H9 (cell line): Measurements from ENCODE around the gene TRAF2. TPM values are rescaled to one million over a fixed set of nuclear protein-coding genes. Genes with fewer than 3 reads are reported as not detected.
A peak's percentile ranks its signal among the peaks of the same experiment; 100 is the strongest.

Experiments
- DNase-seq: peaks from one replicate; pipeline ENCODE4 v3.0.0-alpha.2; 2017
- H2AFZ ChIP-seq: one replicate; pipeline ENCODE4 v1.6.1; 2013; ENCODE audit warnings: mild to moderate bottlenecking, low read length, control low read depth, moderate library complexity
- H2AK5ac ChIP-seq: 2 replicates; pipeline ENCODE4 v1.6.1; 2013; ENCODE audit warnings: low read length, control low read depth, mixed read lengths; ENCODE audit not compliant: insufficient read length
- H2BK120ac ChIP-seq: one replicate; pipeline ENCODE4 v1.6.1; 2013; ENCODE audit warnings: low read depth, mild to moderate bottlenecking, low read length, control low read depth, inconsistent platforms; ENCODE audit not compliant: poor library complexity, severe bottlenecking
- H2BK12ac ChIP-seq: 2 replicates; pipeline ENCODE4 v1.6.1; 2013; ENCODE audit warnings: low read length, control low read depth, mixed read lengths, low read depth; ENCODE audit not compliant: insufficient read length
- H2BK15ac ChIP-seq: 2 replicates; pipeline ENCODE4 v1.6.1; 2013; ENCODE audit warnings: low read depth, low read length, control low read depth
- H2BK20ac ChIP-seq: one replicate; pipeline ENCODE4 v1.6.1; 2013; ENCODE audit warnings: low read depth, mild to moderate bottlenecking, low read length, control low read depth, inconsistent platforms; ENCODE audit not compliant: poor library complexity, severe bottlenecking
- H2BK5ac ChIP-seq: 2 replicates; pipeline ENCODE4 v1.6.1; 2013; ENCODE audit warnings: low read length, control low read depth, mixed read lengths; ENCODE audit not compliant: insufficient read length
- H3K14ac ChIP-seq: 2 replicates; pipeline ENCODE4 v1.6.1; 2013; ENCODE audit warnings: low read length, control low read depth; ENCODE audit not compliant: insufficient read depth
- H3K18ac ChIP-seq: 2 replicates; pipeline ENCODE4 v1.6.1; 2013; ENCODE audit warnings: low read depth, mild to moderate bottlenecking, mixed read lengths, low read length, control low read depth; ENCODE audit not compliant: insufficient read length
- H3K23ac ChIP-seq: 2 replicates; pipeline ENCODE4 v1.6.1; 2013; ENCODE audit warnings: low read length, control low read depth, mixed read lengths, low read depth; ENCODE audit not compliant: insufficient read length
- H3K23me2 ChIP-seq: 2 replicates; pipeline ENCODE4 v1.6.1; 2013; ENCODE audit warnings: low read depth, mild to moderate bottlenecking, mixed read lengths, low read length, control low read depth; ENCODE audit not compliant: insufficient read length, poor library complexity, severe bottlenecking
- H3K27ac ChIP-seq: 2 replicates; pipeline ENCODE4 v1.5.1; 2013; ENCODE audit warnings: low read length, control low read depth, mixed read lengths, low read depth; ENCODE audit not compliant: insufficient read length
- H3K27me3 ChIP-seq: 2 replicates; pipeline ENCODE4 v1.6.1; 2013; ENCODE audit warnings: low read length, control low read depth, inconsistent platforms; ENCODE audit not compliant: insufficient read depth
- H3K4ac ChIP-seq: 2 replicates; pipeline ENCODE4 v1.6.1; 2013; ENCODE audit warnings: low read depth, mild to moderate bottlenecking, control low read depth, inconsistent platforms, low read length, moderate library complexity
- H3K4me1 ChIP-seq: 2 replicates; pipeline ENCODE4 v1.6.1; 2013; ENCODE audit warnings: low read length, control low read depth, inconsistent platforms; ENCODE audit not compliant: insufficient read depth
- H3K4me2 ChIP-seq: 2 replicates; pipeline ENCODE4 v1.6.1; 2013; ENCODE audit warnings: low read length, control low read depth, mixed read lengths; ENCODE audit not compliant: insufficient read length, insufficient read depth
- H3K56ac ChIP-seq: 2 replicates; pipeline ENCODE4 v1.6.1; 2013; ENCODE audit warnings: low read depth, mild to moderate bottlenecking, mixed read lengths, low read length, control low read depth; ENCODE audit not compliant: insufficient read length
- H3K79me1 ChIP-seq: 2 replicates; pipeline ENCODE4 v1.6.1; 2013; ENCODE audit warnings: low read depth, mild to moderate bottlenecking, moderate library complexity, low read length, control low read depth, inconsistent platforms; ENCODE audit not compliant: insufficient read depth, poor library complexity, severe bottlenecking
- H3K79me2 ChIP-seq: 2 replicates; pipeline ENCODE4 v1.6.1; 2013; ENCODE audit warnings: low read length, control low read depth, inconsistent platforms; ENCODE audit not compliant: insufficient read depth
- H3K9ac ChIP-seq: 2 replicates; pipeline ENCODE4 v1.6.1; 2013; ENCODE audit warnings: low read length, control low read depth, mixed read lengths; ENCODE audit not compliant: insufficient read length; ENCODE audit errors: extremely low read depth
- H3K9me3 ChIP-seq: one replicate; pipeline ENCODE4 v1.6.1; 2013; ENCODE audit warnings: low read depth, low read length, inconsistent platforms; ENCODE audit not compliant: control insufficient read depth
- H3T11ph ChIP-seq: one replicate; pipeline ENCODE4 v1.6.1; 2013; ENCODE audit warnings: mild to moderate bottlenecking, low read length, control low read depth, inconsistent platforms
- H4K20me1 ChIP-seq: one replicate; pipeline ENCODE4 v1.6.1; 2013; ENCODE audit not compliant: control insufficient read depth, insufficient read length, insufficient read depth
- H4K5ac ChIP-seq: 2 replicates; pipeline ENCODE4 v1.6.1; 2013; ENCODE audit warnings: low read depth, mild to moderate bottlenecking, mixed read lengths, low read length, control low read depth; ENCODE audit not compliant: insufficient read length
- H4K8ac ChIP-seq: replicated peaks from 2 replicates; pipeline ENCODE4 v1.6.1; 2013; ENCODE audit warnings: low read length, control low read depth, mixed read lengths, low read depth; ENCODE audit not compliant: insufficient read length
- H4K91ac ChIP-seq: 2 replicates; pipeline ENCODE4 v1.6.1; 2013; ENCODE audit warnings: low read depth, mild to moderate bottlenecking, moderate library complexity, mixed read lengths, low read length, control low read depth; ENCODE audit not compliant: insufficient read length
- H3K27ac Mint-ChIP-seq, 3 experiments: 2 replicates in 2 of 3; 3 replicates in 1 of 3; pipeline ENCODE4 v1.8.0; 2020 to 2021; ENCODE audit warnings: mixed read lengths in 3 of 3, mild to moderate bottlenecking in 1 of 3, moderate library complexity in 1 of 3
- H3K27me3 Mint-ChIP-seq: 2 replicates; pipeline ENCODE4 v1.8.0; 2021; ENCODE audit warnings: low read depth, mild to moderate bottlenecking, moderate library complexity, mixed read lengths
- H3K36me3 Mint-ChIP-seq, 3 experiments: 2 replicates in 2 of 3; 3 replicates in 1 of 3; pipeline ENCODE4 v1.8.0; 2020 to 2021; ENCODE audit warnings: low read depth in 3 of 3, mixed read lengths in 3 of 3; ENCODE audit not compliant: insufficient read depth in 1 of 3
- H3K4me1 Mint-ChIP-seq, 2 experiments: 2 replicates each; pipeline ENCODE4 v1.8.0; 2020; ENCODE audit warnings: mixed read lengths in 2 of 2
- H3K4me3 Mint-ChIP-seq, 2 experiments: 2 replicates in 1 of 2; 3 replicates in 1 of 2; pipeline ENCODE4 v1.8.0; 2020 to 2021; ENCODE audit warnings: mild to moderate bottlenecking in 2 of 2, mixed read lengths in 2 of 2, moderate library complexity in 1 of 2
- H3K9me3 Mint-ChIP-seq, 2 experiments: 2 replicates in 1 of 2; 3 replicates in 1 of 2; pipeline ENCODE4 v1.8.0; 2020; ENCODE audit warnings: mild to moderate bottlenecking in 2 of 2, mixed read lengths in 2 of 2, moderate library complexity in 1 of 2
- CTCF ChIP-seq: fragments of 200-600 bp; sonication (generic); conservative IDR thresholded peaks from 3 replicates; pipeline ENCODE4 v1.8.0; 2021; ENCODE audit warnings: antibody characterized with exemption, mild to moderate bottlenecking
- WGBS: extraction: QIAGEN DNeasy Blood & Tissue Kit; methylation state at CpG from one replicate; pipeline ENCODE4 v1.1.7; 2013; ENCODE audit warnings: missing lambda C conversion rate, low lambda C conversion rate, mixed read lengths; ENCODE audit not compliant: insufficient read length; ENCODE audit errors: extremely low coverage; 5-methylcytosine and 5-hydroxymethylcytosine counted together
- total RNA-seq: library from RNA; stranded (reverse); gene quantifications from 2 replicates; pipeline ENCODE4 v1.2.1, GENCODE V29; 2021

TRAF2 gene
- total RNA-seq, 1 experiment from 2014 or later = 48.8 TPM

- TF ChIP-seq CTCF = no peak
- peaks cover 8% of the 10 kb centered on the region for H3K23me2 ChIP-seq
- H3K18ac ChIP-seq = peak overlapping the region; percentile 18
- H3T11ph ChIP-seq = no peak overlapping the region
- Mint-ChIP-seq H3K4me3 (peak overlapping the region; percentile 80 to 91; a peak in 3 of 5 replicates), H3K4me1 (peaks cover 7 to 16% of the 10 kb centered on the region in 2 experiments), H3K9me3 (no peaks in the 10 kb centered on the region), H3K27ac (no peak overlapping the region), H3K27me3 (peaks cover 6% of the 10 kb centered on the region), H3K36me3 (peaks cover 0 to 10% (median 7%) of the 10 kb centered on the region in 3 experiments; a peak in 4 of 7 replicates)
- no peak overlapping the region for H4K5ac ChIP-seq
- no peak overlapping the region for H3K4ac ChIP-seq
- H3K9me3 ChIP-seq = no peaks in the 10 kb centered on the region
- H3K27ac ChIP-seq = no peak overlapping the region
- H2BK12ac ChIP-seq = no peak overlapping the region
- peak overlapping the region; percentile 3 for H3K4me2 ChIP-seq
- no peak overlapping the region for H2AK5ac ChIP-seq
- no peak overlapping the region for H2AFZ ChIP-seq
- no peak overlapping the region for H3K56ac ChIP-seq
- H3K4me1 ChIP-seq = no peaks in the 10 kb centered on the region
- DNase-seq = peak; percentile 52
- no peaks in the 10 kb centered on the region for H3K27me3 ChIP-seq
- no peak overlapping the region for H3K9ac ChIP-seq
- H4K20me1 ChIP-seq = no peaks in the 10 kb centered on the region
- no CpG with 5 or more reads among the region's 98 CpGs for WGBS
- no peak overlapping the region for H2BK20ac ChIP-seq
- H4K8ac ChIP-seq = no peak overlapping the region
- H3K14ac ChIP-seq = no peak overlapping the region; the same call in 1 of the 2 replicates
- no peak overlapping the region for H3K23ac ChIP-seq
- no peak overlapping the region for H2BK5ac ChIP-seq
- no peak overlapping the region for H2BK15ac ChIP-seq
- no peaks in the 10 kb centered on the region for H3K79me1 ChIP-seq
- no peaks in the 10 kb centered on the region for H3K79me2 ChIP-seq
- no peak overlapping the region for H4K91ac ChIP-seq
- no peak overlapping the region for H2BK120ac ChIP-seq
Measured at GRCh38 chr9:136846376-136847087, 39.8 kb upstream of the TRAF2 start.
